Measurements from ENCODE around the gene PLCB2. TPM values are rescaled to one million over a fixed set of nuclear protein-coding genes. Genes with fewer than 3 reads are reported as not detected.

PLCB2 gene
- total RNA-seq, 2 donors from 2014 or later = 4.4 to 5.3 TPM

DNA sequence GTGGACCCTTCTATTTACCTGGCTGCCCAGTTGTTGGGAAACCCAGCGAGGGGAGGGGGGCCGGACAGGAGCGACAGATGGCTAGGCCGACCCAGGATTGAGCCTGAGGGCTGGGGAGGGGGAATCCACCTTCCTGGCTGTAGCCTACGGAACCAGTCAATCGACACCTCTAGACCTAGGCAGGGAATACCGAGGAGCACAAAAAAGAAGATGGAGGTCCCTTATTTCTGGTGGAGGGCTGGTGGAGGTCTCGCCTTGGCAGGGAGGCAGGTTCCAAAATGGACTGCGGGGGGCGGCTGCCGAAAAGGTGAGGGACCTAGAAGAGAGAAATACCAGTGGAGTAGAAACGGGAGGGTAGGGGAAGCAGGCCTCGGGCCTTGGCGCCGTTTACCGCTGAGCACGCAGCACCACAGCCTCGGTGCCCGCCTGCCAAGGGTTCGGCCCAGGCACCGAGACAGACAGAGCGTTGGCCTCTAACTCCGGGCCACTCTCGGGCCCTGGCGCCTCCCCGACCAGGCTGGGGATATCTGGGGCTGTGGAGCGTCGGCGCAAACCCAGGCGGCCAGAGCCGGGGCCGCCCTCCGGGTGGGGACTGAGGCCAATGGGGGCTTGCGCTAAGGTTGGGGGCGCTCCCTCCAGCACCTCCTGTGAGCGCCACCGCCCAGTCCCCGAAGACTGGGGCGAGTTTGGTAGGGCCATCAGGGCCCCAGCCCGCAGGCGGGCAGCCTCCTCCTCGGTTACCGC, 26.5 kb downstream of the PLCB2 start:
- Mint-ChIP-seq H3K9me3 (no peaks in the 10 kb centered on the region), H3K4me3 (peak overlapping the region; percentile 29)

DNA sequence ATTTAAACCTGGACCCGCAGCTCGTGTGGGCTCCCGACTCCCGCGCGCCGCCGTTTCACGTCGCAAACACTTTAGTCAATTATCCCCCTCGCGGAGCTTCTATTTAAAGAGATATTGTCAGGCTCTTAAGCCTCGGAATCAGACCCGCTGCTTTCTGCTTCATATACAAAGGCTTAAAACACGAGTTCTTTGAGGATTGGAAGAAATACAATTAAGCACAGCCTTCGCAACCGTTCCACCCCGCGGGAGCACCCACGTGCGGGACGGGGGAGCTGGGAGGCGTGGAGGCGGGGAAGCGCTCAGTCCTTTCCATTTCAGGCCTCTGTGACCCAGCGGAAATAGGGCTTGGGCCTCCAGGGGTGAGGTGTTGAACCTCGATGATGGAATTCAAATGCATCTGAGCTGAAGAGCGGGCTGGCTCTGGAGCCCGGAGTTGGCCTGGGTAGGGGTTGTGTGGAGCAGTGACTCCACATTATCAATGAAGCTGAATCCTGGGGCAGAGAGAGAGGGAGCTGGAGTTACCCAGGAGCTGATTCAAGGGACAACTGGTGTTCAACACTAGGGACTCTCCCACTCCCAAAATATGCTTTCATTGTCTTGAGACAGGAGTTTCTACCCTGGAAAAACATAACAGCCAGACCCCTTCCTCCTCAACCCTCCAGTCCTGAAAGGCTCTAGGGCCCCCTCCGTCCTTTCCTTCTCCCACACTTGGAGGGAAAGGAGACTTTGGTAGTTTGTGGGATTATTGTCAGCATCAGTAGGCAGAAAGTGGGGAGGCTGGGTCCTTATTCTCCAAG, 27.3 kb downstream of the PLCB2 start:
- peak; percentile 77 for DNase-seq
- Mint-ChIP-seq H3K4me3 (no peak overlapping the region), H3K27ac (no peak overlapping the region)

More for the DNA sequence above, 26.5 kb downstream of the PLCB2 start:
- Histone ChIP-seq H3K36me3 (ENCODE audit: control insufficient read depth, insufficient read depth, low read length) (no peaks in the 10 kb centered on the region), H3K4me1 (ENCODE audit: control insufficient read depth, insufficient read depth, low read length) (no peaks in the 10 kb centered on the region), H3K27ac (ENCODE audit: low read depth, low read length) (no peak overlapping the region), H3K9ac (ENCODE audit: extremely low read depth, low read length, poor library complexity, severe bottlenecking) (no peak overlapping the region), H3K4me3 (ENCODE audit: low read length) (no peak overlapping the region), H3K9me3 (ENCODE audit: control insufficient read depth, low read length) (no peaks in the 10 kb centered on the region), H3K27me3 (ENCODE audit: control insufficient read depth, insufficient read depth, low read length, poor library complexity, severe bottlenecking) (peaks cover 84% of the 10 kb centered on the region)
- H3K4me1 Mint-ChIP-seq = peaks cover 14% of the 10 kb centered on the region
- 28 to 29% methylated on average over 27 to 43 of the region's 43 CpGs for WGBS, 2 experiments (ENCODE audit: insufficient coverage in 1 of 2, insufficient read length in 1 of 2)
- H3K36me3 Mint-ChIP-seq (ENCODE audit: low read depth) = no peaks in the 10 kb centered on the region
- DNase-seq = no peak
- TF ChIP-seq, protein P1, sequence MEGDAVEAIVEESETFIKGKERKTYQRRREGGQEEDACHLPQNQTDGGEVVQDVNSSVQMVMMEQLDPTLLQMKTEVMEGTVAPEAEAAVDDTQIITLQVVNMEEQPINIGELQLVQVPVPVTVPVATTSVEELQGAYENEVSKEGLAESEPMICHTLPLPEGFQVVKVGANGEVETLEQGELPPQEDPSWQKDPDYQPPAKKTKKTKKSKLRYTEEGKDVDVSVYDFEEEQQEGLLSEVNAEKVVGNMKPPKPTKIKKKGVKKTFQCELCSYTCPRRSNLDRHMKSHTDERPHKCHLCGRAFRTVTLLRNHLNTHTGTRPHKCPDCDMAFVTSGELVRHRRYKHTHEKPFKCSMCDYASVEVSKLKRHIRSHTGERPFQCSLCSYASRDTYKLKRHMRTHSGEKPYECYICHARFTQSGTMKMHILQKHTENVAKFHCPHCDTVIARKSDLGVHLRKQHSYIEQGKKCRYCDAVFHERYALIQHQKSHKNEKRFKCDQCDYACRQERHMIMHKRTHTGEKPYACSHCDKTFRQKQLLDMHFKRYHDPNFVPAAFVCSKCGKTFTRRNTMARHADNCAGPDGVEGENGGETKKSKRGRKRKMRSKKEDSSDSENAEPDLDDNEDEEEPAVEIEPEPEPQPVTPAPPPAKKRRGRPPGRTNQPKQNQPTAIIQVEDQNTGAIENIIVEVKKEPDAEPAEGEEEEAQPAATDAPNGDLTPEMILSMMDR (conservative IDR thresholded peaks at IDR 0.05) = no peak
- no peak overlapping the region for H3K27ac Mint-ChIP-seq
- H3K27me3 Mint-ChIP-seq (ENCODE audit: insufficient read depth) = peaks cover 84% of the 10 kb centered on the region

DNA sequence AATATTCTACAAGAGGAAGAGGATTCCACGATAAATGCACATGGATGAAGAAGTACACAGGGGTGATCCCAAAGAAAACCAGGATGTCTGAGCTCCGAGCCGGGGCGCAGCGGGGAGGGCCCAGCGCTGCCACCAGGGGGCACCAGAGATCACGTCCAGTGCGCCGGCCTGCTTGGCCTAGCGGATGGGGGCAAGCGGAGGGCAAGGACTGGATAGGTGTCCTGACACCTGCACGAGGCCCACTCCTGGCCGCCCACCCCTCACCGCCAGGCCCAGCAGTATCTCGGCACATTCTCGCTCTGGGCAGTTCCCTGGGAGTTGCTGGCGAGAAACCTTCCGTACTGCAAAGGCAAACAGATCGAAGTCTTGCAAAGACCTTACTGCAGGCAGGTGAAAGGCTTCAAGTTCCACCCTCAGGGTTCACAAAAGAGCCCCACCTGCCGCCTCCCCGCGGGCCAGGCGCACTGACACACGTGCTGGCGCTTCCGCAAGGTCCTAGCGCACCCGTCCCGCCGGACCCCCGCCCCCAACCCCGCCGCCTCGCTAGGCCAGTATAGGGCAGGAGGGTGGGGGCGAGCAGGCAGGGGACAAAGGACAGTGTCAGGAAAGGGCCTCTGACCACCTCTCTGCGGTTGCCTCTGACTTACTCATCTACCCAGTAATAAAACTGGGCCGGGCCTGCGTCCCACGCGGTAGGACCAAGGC, 28.1 kb downstream of the PLCB2 start:
- Mint-ChIP-seq H3K4me3 (no peak overlapping the region), H3K27me3 (ENCODE audit: insufficient read depth) (peaks cover 67% of the 10 kb centered on the region), H3K27ac (no peak overlapping the region), H3K9me3 (no peaks in the 10 kb centered on the region), H3K36me3 (ENCODE audit: low read depth) (peaks cover 2% of the 10 kb centered on the region), H3K4me1 (peaks cover 16% of the 10 kb centered on the region)
- Histone ChIP-seq H3K4me1 (ENCODE audit: control insufficient read depth, insufficient read depth, low read length) (no peaks in the 10 kb centered on the region), H3K9me3 (ENCODE audit: control insufficient read depth, low read length) (no peaks in the 10 kb centered on the region), H3K27ac (ENCODE audit: low read depth, low read length) (no peak overlapping the region), H3K36me3 (ENCODE audit: control insufficient read depth, insufficient read depth, low read length) (no peaks in the 10 kb centered on the region), H3K27me3 (ENCODE audit: control insufficient read depth, insufficient read depth, low read length, poor library complexity, severe bottlenecking) (peaks cover 68% of the 10 kb centered on the region), H3K4me3 (ENCODE audit: low read length) (no peak overlapping the region), H3K9ac (ENCODE audit: extremely low read depth, low read length, poor library complexity, severe bottlenecking) (no peak overlapping the region)
- peak; percentile 95 for DNase-seq
- 10 to 14% methylated on average over 34 to 40 of the region's 40 CpGs for WGBS, 2 experiments (ENCODE audit: insufficient coverage in 1 of 2, insufficient read length in 1 of 2)
- TF ChIP-seq, protein P1 (conservative IDR thresholded peaks at IDR 0.05) = peak; percentile 99

More for the DNA sequence above, 27.3 kb downstream of the PLCB2 start:
- Mint-ChIP-seq H3K27me3 (ENCODE audit: insufficient read depth) (peaks cover 76% of the 10 kb centered on the region), H3K36me3 (ENCODE audit: low read depth) (no peaks in the 10 kb centered on the region), H3K4me1 (peaks cover 14% of the 10 kb centered on the region), H3K9me3 (no peaks in the 10 kb centered on the region)
- H3K9me3 ChIP-seq (ENCODE audit: control insufficient read depth, low read length) = no peaks in the 10 kb centered on the region
- no peaks in the 10 kb centered on the region for H3K36me3 ChIP-seq (ENCODE audit: control insufficient read depth, insufficient read depth, low read length)
- no peak overlapping the region for H3K27ac ChIP-seq (ENCODE audit: low read depth, low read length)
- TF ChIP-seq, protein P1 (conservative IDR thresholded peaks at IDR 0.05) = no peak
- no peaks in the 10 kb centered on the region for H3K4me1 ChIP-seq (ENCODE audit: control insufficient read depth, insufficient read depth, low read length)
- WGBS, 2 experiments (ENCODE audit: insufficient coverage in 1 of 2, insufficient read length in 1 of 2) = 21% methylated on average over 21 to 29 of the region's 30 CpGs
- H3K9ac ChIP-seq (ENCODE audit: extremely low read depth, low read length, poor library complexity, severe bottlenecking) = no peak overlapping the region
- no peak overlapping the region for H3K4me3 ChIP-seq (ENCODE audit: low read length)
- H3K27me3 ChIP-seq (ENCODE audit: control insufficient read depth, insufficient read depth, low read length, poor library complexity, severe bottlenecking) = peaks cover 76% of the 10 kb centered on the region
